Measurements from ENCODE around the gene MOK. TPM values are rescaled to one million over a fixed set of nuclear protein-coding genes. Genes with fewer than 3 reads are reported as not detected.
A peak's percentile ranks its signal among the peaks of the same experiment; 100 is the strongest.

Gene MOK
- polyA plus RNA-seq, 4 donors: 2.9 to 11.5 (median 4.7) TPM

DNA sequence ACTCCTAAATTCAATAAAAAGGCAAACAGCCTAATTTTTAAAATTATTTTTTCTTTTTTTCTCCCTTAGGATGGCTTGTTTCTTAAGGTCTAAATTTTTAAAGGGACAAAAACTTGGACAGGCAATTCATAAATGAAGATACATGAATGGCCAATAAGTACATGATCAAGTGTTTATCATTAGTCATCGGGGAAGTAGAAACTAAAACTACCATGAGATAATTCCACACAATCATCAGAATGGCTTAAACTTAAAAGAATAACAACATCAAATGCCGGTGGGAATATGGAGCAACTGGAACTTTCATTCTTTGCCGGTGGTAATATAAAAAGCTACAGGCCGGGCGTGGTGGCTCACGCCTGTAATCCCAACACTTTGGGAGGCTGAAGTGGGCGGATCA is 29.1 kb downstream of the MOK start:
- H3K4me3 ChIP-seq (ENCODE audit: low read depth in 1 of 3, low read length in 3 of 3): no peak overlapping the region
- no peaks in the 10 kb centered on the region for H3K4me1 ChIP-seq (ENCODE audit: control insufficient read depth in 3 of 3, insufficient read depth in 2 of 3, low read depth in 1 of 3, low read length in 2 of 3)
- DNase-seq (no peak), FAIRE-seq (no peak)
- peaks cover 0 to 26% (median 0%) of the 10 kb centered on the region in 3 donors for H3K36me3 ChIP-seq (ENCODE audit: control insufficient read depth in 3 of 3, insufficient read depth in 2 of 3, low read depth in 1 of 3, low read length in 3 of 3)
- H3K9me3 ChIP-seq (ENCODE audit: control insufficient read depth in 2 of 2, insufficient read depth in 1 of 2, low read depth in 1 of 2, low read length in 1 of 2): no peaks in the 10 kb centered on the region
- WGBS, 3 donors: 95 to 97% (median 96%) methylated on average over 7 of the region's 7 CpGs
- H3K27me3 ChIP-seq (ENCODE audit: control insufficient read depth in 3 of 3, insufficient read depth in 3 of 3, low read length in 3 of 3): no peaks in the 10 kb centered on the region
- H3K27ac ChIP-seq (ENCODE audit: low read depth in 1 of 3, low read length in 2 of 3): no peak overlapping the region

GRCh38 chr14:102272392-102272791 is 32.6 kb downstream of the MOK start:
- Histone ChIP-seq H3K9me3 (ENCODE audit: control insufficient read depth in 2 of 2, insufficient read depth in 1 of 2, low read depth in 1 of 2, low read length in 1 of 2) (no peaks in the 10 kb centered on the region), H3K27me3 (ENCODE audit: control insufficient read depth in 3 of 3, insufficient read depth in 3 of 3, low read length in 3 of 3) (no peaks in the 10 kb centered on the region), H3K4me3 (ENCODE audit: low read depth in 1 of 3, low read length in 3 of 3) (no peak overlapping the region), H3K27ac (ENCODE audit: low read depth in 1 of 3, low read length in 2 of 3) (no peak overlapping the region), H3K36me3 (ENCODE audit: control insufficient read depth in 3 of 3, insufficient read depth in 2 of 3, low read depth in 1 of 3, low read length in 3 of 3) (peaks cover 0 to 11% (median 0%) of the 10 kb centered on the region in 3 donors), H3K4me1 (ENCODE audit: control insufficient read depth in 3 of 3, insufficient read depth in 2 of 3, low read depth in 1 of 3, low read length in 2 of 3) (no peaks in the 10 kb centered on the region)
- DNase-seq (no peak), FAIRE-seq (no peak)
- 80 to 96% (median 85%) methylated on average over 5 of the region's 5 CpGs for WGBS, 3 donors

DNA sequence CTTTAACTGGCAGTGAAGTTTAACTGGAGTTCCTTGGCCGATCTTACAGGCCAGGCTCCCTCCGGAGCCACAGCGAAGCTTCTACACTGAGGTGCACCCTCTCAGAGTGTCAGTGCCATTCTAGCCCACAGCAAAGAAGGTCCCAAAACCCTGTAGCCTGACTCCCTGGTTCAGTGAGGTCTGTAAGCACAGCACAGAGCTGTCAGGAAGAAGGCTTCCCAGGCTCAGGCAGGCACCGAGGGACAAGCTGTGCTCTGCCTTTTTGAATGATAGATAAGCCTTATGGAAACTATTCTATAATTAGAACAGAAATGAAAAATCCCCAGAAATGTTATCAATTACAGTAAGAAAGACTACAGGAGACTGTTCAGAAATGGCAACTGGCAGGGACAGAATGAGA is 40.2 kb downstream of the MOK start:
- no peak for DNase-seq
- H3K4me3 ChIP-seq (ENCODE audit: low read depth in 1 of 3, low read length in 3 of 3): no peak overlapping the region
- no peaks in the 10 kb centered on the region for H3K27me3 ChIP-seq (ENCODE audit: control insufficient read depth in 3 of 3, insufficient read depth in 3 of 3, low read length in 3 of 3)
- peaks cover 0 to 10% (median 0%) of the 10 kb centered on the region in 3 donors for H3K36me3 ChIP-seq (ENCODE audit: control insufficient read depth in 3 of 3, insufficient read depth in 2 of 3, low read depth in 1 of 3, low read length in 3 of 3)
- FAIRE-seq: no peak
- no peaks in the 10 kb centered on the region for H3K4me1 ChIP-seq (ENCODE audit: control insufficient read depth in 3 of 3, insufficient read depth in 2 of 3, low read depth in 1 of 3, low read length in 2 of 3)
- no peaks in the 10 kb centered on the region for H3K9me3 ChIP-seq (ENCODE audit: control insufficient read depth in 2 of 2, insufficient read depth in 1 of 2, low read depth in 1 of 2, low read length in 1 of 2)
- H3K27ac ChIP-seq (ENCODE audit: low read depth in 1 of 3, low read length in 2 of 3): no peak overlapping the region
- 73 to 85% (median 81%) methylated on average over 4 of the region's 4 CpGs for WGBS, 3 donors

DNA sequence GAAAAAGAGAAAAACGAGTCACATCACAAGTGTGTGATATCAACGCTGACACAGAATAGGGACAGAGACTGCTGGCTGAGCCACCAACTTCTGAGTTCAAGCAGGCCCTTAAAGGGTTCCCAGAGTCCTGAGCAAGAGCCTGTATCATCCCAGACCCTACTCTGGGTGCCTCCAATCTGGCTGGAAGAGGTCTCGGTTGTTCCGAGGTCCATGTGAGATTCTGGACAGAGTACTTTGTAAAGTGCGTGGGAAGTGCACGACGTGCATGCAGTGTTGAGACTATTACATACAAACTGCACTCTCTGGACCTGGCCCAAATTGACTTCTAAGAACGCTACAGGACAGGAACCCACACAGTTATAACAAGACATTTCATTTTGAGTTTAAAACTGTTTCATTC is 40.6 kb downstream of the MOK start:
- no peak overlapping the region for H3K4me3 ChIP-seq (ENCODE audit: low read depth in 1 of 3, low read length in 3 of 3)
- no peaks in the 10 kb centered on the region for H3K27me3 ChIP-seq (ENCODE audit: control insufficient read depth in 3 of 3, insufficient read depth in 3 of 3, low read length in 3 of 3)
- no peak for DNase-seq
- H3K27ac ChIP-seq (ENCODE audit: low read depth in 1 of 3, low read length in 2 of 3): peak overlapping the region in 1 of 3 donors; percentile 6
- peaks cover 0 to 10% (median 0%) of the 10 kb centered on the region in 3 donors for H3K36me3 ChIP-seq (ENCODE audit: control insufficient read depth in 3 of 3, insufficient read depth in 2 of 3, low read depth in 1 of 3, low read length in 3 of 3)
- H3K4me1 ChIP-seq (ENCODE audit: control insufficient read depth in 3 of 3, insufficient read depth in 2 of 3, low read depth in 1 of 3, low read length in 2 of 3): no peaks in the 10 kb centered on the region
- FAIRE-seq: no peak
- 62 to 85% (median 69%) methylated on average over 8 of the region's 8 CpGs for WGBS, 3 donors
- no peaks in the 10 kb centered on the region for H3K9me3 ChIP-seq (ENCODE audit: control insufficient read depth in 2 of 2, insufficient read depth in 1 of 2, low read depth in 1 of 2, low read length in 1 of 2)

DNA sequence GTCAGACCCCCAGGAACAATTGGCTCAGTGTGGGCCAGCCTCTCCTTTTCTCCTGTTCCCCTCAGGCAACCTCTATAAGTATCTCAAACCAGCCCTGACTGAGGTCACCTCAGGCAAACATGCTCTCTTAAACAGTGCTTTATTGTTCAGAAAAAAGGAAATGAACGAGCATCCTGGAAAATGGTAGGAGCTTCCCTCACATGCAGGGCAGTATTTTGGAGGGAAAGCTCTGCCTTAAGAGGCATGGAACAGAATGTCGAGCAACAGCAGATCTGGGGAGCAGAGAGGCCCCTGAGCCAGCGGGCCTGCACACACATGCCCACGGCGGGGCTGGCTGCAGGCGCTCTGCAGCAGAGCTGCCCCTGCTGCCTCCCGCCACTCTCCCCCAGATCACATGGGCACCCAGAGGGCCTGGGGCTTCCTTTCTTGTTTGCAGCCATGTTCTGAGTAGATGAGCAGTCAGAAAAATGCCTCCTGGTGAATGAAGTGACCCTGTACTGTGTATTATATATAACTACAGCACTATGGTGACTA is 42.0 kb downstream of the MOK start:
- FAIRE-seq (no peak), DNase-seq (no peak)
- H3K27me3 ChIP-seq (ENCODE audit: control insufficient read depth in 3 of 3, insufficient read depth in 3 of 3, low read length in 3 of 3): no peaks in the 10 kb centered on the region
- no peak overlapping the region for H3K27ac ChIP-seq (ENCODE audit: low read depth in 1 of 3, low read length in 2 of 3)
- peaks cover 0 to 8% (median 0%) of the 10 kb centered on the region in 3 donors for H3K36me3 ChIP-seq (ENCODE audit: control insufficient read depth in 3 of 3, insufficient read depth in 2 of 3, low read depth in 1 of 3, low read length in 3 of 3)
- H3K4me3 ChIP-seq (ENCODE audit: low read depth in 1 of 3, low read length in 3 of 3): no peak overlapping the region
- H3K4me1 ChIP-seq (ENCODE audit: control insufficient read depth in 3 of 3, insufficient read depth in 2 of 3, low read depth in 1 of 3, low read length in 2 of 3): no peaks in the 10 kb centered on the region
- 67 to 78% (median 73%) methylated on average over 6 to 7 of the region's 7 CpGs for WGBS, 3 donors
- H3K9me3 ChIP-seq (ENCODE audit: control insufficient read depth in 2 of 2, insufficient read depth in 1 of 2, low read depth in 1 of 2, low read length in 1 of 2): no peaks in the 10 kb centered on the region

DNA sequence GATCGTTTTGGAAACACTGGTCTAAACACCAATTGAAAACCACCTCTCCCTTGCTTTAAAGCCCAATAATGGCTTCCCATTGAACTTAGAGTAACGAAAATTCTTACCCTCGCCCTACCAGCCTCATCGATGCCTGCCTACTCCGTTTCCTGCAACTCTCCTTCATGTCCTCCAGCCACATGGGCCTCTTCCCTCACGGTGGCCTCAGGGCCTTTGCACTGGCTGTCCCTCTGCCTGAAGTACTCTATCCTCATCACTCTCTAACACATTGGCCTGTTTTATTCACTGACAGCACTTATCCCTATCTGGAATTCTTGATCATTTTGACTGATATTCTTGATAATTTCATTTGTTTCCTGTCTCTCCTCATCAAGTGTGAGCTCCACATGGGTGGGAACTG is 46.8 kb downstream of the MOK start:
- WGBS, 3 donors: 92 to 95% (median 94%) methylated on average over 6 of the region's 6 CpGs
- Histone ChIP-seq H3K27ac (ENCODE audit: low read depth in 1 of 3, low read length in 2 of 3) (no peak overlapping the region), H3K36me3 (ENCODE audit: control insufficient read depth in 3 of 3, insufficient read depth in 2 of 3, low read depth in 1 of 3, low read length in 3 of 3) (peaks cover 0 to 7% (median 0%) of the 10 kb centered on the region in 3 donors), H3K4me3 (ENCODE audit: low read depth in 1 of 3, low read length in 3 of 3) (no peak overlapping the region), H3K9me3 (ENCODE audit: control insufficient read depth in 2 of 2, insufficient read depth in 1 of 2, low read depth in 1 of 2, low read length in 1 of 2) (no peaks in the 10 kb centered on the region), H3K4me1 (ENCODE audit: control insufficient read depth in 3 of 3, insufficient read depth in 2 of 3, low read depth in 1 of 3, low read length in 2 of 3) (no peaks in the 10 kb centered on the region), H3K27me3 (ENCODE audit: control insufficient read depth in 3 of 3, insufficient read depth in 3 of 3, low read length in 3 of 3) (no peaks in the 10 kb centered on the region)
- no peak for DNase-seq
- FAIRE-seq: no peak

GRCh38 chr14:102256716-102257115 is 48.2 kb downstream of the MOK start:
- DNase-seq (no peak), FAIRE-seq (no peak)
- Histone ChIP-seq H3K4me1 (ENCODE audit: control insufficient read depth in 3 of 3, insufficient read depth in 2 of 3, low read depth in 1 of 3, low read length in 2 of 3) (no peaks in the 10 kb centered on the region), H3K27ac (ENCODE audit: low read depth in 1 of 3, low read length in 2 of 3) (no peak overlapping the region), H3K27me3 (ENCODE audit: control insufficient read depth in 3 of 3, insufficient read depth in 3 of 3, low read length in 3 of 3) (no peaks in the 10 kb centered on the region), H3K9me3 (ENCODE audit: control insufficient read depth in 2 of 2, insufficient read depth in 1 of 2, low read depth in 1 of 2, low read length in 1 of 2) (no peaks in the 10 kb centered on the region), H3K36me3 (ENCODE audit: control insufficient read depth in 3 of 3, insufficient read depth in 2 of 3, low read depth in 1 of 3, low read length in 3 of 3) (peaks cover 0 to 6% (median 0%) of the 10 kb centered on the region in 3 donors), H3K4me3 (ENCODE audit: low read depth in 1 of 3, low read length in 3 of 3) (no peak overlapping the region)
- 75 to 84% (median 83%) methylated on average over 9 of the region's 9 CpGs for WGBS, 3 donors

DNA sequence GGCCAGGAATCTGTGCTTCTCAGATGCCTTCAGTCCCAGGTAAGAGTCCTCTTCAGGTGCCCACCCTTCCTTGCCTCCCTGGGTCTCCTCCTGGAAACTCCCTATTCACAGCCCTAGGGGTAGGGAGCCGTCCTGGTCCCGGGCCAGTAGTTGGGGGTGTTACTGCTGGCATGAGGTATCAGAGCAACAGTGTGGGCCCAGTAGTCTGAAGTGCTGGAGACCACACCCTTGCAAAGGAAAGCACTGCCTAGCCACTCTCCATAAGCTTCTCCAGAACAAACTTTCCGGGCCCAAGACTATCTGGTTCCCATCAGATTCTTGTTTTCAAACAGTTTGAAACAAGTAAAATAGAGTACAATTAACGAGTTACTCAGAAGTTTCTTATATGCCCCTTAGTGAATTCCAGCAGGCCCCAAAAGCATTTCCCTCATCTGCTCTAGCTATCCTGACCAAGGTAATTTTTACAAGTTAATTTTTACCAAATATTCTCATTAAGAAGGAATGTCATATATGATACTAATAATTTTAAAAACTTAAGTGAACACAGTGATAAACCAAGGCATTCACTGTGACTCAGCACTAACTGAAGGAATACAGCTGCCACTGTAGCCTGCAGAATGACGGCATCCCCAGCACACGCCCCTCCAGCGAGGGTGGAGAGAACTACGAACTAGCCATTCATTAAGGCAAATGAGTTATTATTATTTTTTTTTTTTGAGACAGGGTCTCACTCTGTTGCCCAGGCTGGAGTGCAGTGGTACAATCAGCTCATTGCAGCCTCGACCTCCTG is 49.4 kb downstream of the MOK start:
- peaks cover 0 to 10% (median 0%) of the 10 kb centered on the region in 3 donors for H3K36me3 ChIP-seq (ENCODE audit: control insufficient read depth in 3 of 3, insufficient read depth in 2 of 3, low read depth in 1 of 3, low read length in 3 of 3)
- no peaks in the 10 kb centered on the region for H3K9me3 ChIP-seq (ENCODE audit: control insufficient read depth in 2 of 2, insufficient read depth in 1 of 2, low read depth in 1 of 2, low read length in 1 of 2)
- no peak overlapping the region for H3K4me3 ChIP-seq (ENCODE audit: low read depth in 1 of 3, low read length in 3 of 3)
- WGBS, 3 donors: 69 to 77% (median 73%) methylated on average over 9 of the region's 9 CpGs
- peak overlapping the region in 1 of 3 donors; percentile 54 for H3K27ac ChIP-seq (ENCODE audit: low read depth in 1 of 3, low read length in 2 of 3)
- FAIRE-seq (no peak), DNase-seq (no peak)
- H3K27me3 ChIP-seq (ENCODE audit: control insufficient read depth in 3 of 3, insufficient read depth in 3 of 3, low read length in 3 of 3): no peaks in the 10 kb centered on the region
- H3K4me1 ChIP-seq (ENCODE audit: control insufficient read depth in 3 of 3, insufficient read depth in 2 of 3, low read depth in 1 of 3, low read length in 2 of 3): no peaks in the 10 kb centered on the region
